ENCODE results near the gene FXR2.

FXR2 gene

GRCh38 chr17:7579834-7580603 is 34.7 kb downstream of the FXR2 start (continued):
- TF ChIP-seq CTCF (tag by site-specific recombination; IDR thresholded peaks at IDR 0.05) (peak; percentile 36; the same call in 1 of the 2 replicates), OVOL3 (tag by site-specific recombination; IDR thresholded peaks at IDR 0.05) (no peak), KLF9 (tag by site-specific recombination; IDR thresholded peaks at IDR 0.05; ENCODE audit: low read depth) (0 out of 2 replicates have a peak, but pooled peaks have one; percentile 17), ZNF549 (tag by site-specific recombination; IDR thresholded peaks at IDR 0.05) (no peak), ZNF211 (tag by site-specific recombination; IDR thresholded peaks at IDR 0.05; ENCODE audit: low read depth) (no peak), KLF16 (tag by site-specific recombination; IDR thresholded peaks at IDR 0.05) (0 out of 2 replicates have a peak, but pooled peaks have one; percentile 14), ZNF580 (tag by site-specific recombination; IDR thresholded peaks at IDR 0.05) (no peak), GFI1B (tag by site-specific recombination; IDR thresholded peaks at IDR 0.05) (no peak), SCRT1 (tag by site-specific recombination; IDR thresholded peaks at IDR 0.05; ENCODE audit: borderline replicate concordance) (no peak), ZNF558 (tag by site-specific recombination; IDR thresholded peaks at IDR 0.05) (no peak), ZSCAN5A (tag by site-specific recombination; IDR thresholded peaks at IDR 0.05) (no peak), GLIS2 (tag by site-specific recombination; IDR thresholded peaks at IDR 0.05) (no peak), ZNF184 (tag by site-specific recombination; IDR thresholded peaks at IDR 0.05) (no peak), ZBTB20 (tag by site-specific recombination; IDR thresholded peaks at IDR 0.05) (0 out of 2 replicates have a peak, but pooled peaks have one; percentile 13), ZNF488 (tag by site-specific recombination; IDR thresholded peaks at IDR 0.05) (peak; percentile 71; the same call in 1 of the 2 replicates), BCL11B (tag by site-specific recombination; IDR thresholded peaks at IDR 0.05; ENCODE audit: low read depth) (no peak), ZNF624 (tag by site-specific recombination; IDR thresholded peaks at IDR 0.05) (0 out of 2 replicates have a peak, but pooled peaks have one; percentile 60), ZSCAN23 (tag by site-specific recombination; IDR thresholded peaks at IDR 0.05) (no peak), ZNF501 (tag by site-specific recombination; IDR thresholded peaks at IDR 0.05) (no peak), ZBTB49 (tag by site-specific recombination; IDR thresholded peaks at IDR 0.05; ENCODE audit: low read depth) (no peak), ZNF843 (tag by site-specific recombination; IDR thresholded peaks at IDR 0.05) (no peak), ZNF174 (tag by site-specific recombination; IDR thresholded peaks at IDR 0.05) (no peak), SALL2 (tag by site-specific recombination; IDR thresholded peaks at IDR 0.05; ENCODE audit: borderline replicate concordance) (0 out of 2 replicates have a peak, but pooled peaks have one; percentile 21), BCL11A (tag by site-specific recombination; IDR thresholded peaks at IDR 0.05; ENCODE audit: low read depth) (no peak), HOXA7 (CRISPR knock-in tag; IDR thresholded peaks at IDR 0.05; ENCODE audit: borderline replicate concordance) (no peak), ZNF350 (tag by site-specific recombination; IDR thresholded peaks at IDR 0.05) (no peak), ZNF704 (tag by site-specific recombination; IDR thresholded peaks at IDR 0.05) (no peak), ZNF449 (tag by site-specific recombination; IDR thresholded peaks at IDR 0.05) (no peak)
